Subcutaneous abdominal adipose tissue (tissue), 5 donors: ENCODE measurements around the gene GMEB2.

ENCODE experiments used
- H3K27ac ChIP-seq: one replicate; pipeline ENCODE4 v1.7.0; 2013; ENCODE audit warnings: low read depth, mild to moderate bottlenecking, inconsistent platforms, low read length, moderate library complexity
- H3K27me3 ChIP-seq, 5 donors: one replicate each; pipeline ENCODE4 v1.7.0; 2013; ENCODE audit warnings: low read length in 5 of 5, inconsistent platforms in 1 of 5; ENCODE audit not compliant: control insufficient read depth in 5 of 5, insufficient read depth in 4 of 5
- H3K36me3 ChIP-seq, 5 donors: one replicate each; pipeline ENCODE4 v1.7.0; 2013; ENCODE audit warnings: low read length in 5 of 5; ENCODE audit not compliant: control insufficient read depth in 5 of 5, insufficient read depth in 5 of 5
- H3K4me1 ChIP-seq, 5 donors: one replicate each; pipeline ENCODE4 v1.7.0; 2013; ENCODE audit warnings: low read length in 5 of 5, mild to moderate bottlenecking in 3 of 5, moderate library complexity in 1 of 5; ENCODE audit not compliant: control insufficient read depth in 5 of 5, insufficient read depth in 5 of 5
- H3K4me3 ChIP-seq, 5 donors: one replicate each; pipeline ENCODE4 v1.7.0; 2013; ENCODE audit warnings: low read length in 5 of 5, low read depth in 1 of 5
- H3K9ac ChIP-seq, 5 donors: one replicate each; pipeline ENCODE4 v1.7.0; 2013; ENCODE audit warnings: low read length in 5 of 5, mild to moderate bottlenecking in 4 of 5, moderate library complexity in 3 of 5
- H3K9me3 ChIP-seq, 5 donors: one replicate each; pipeline ENCODE4 v1.7.0; 2013; ENCODE audit warnings: low read length in 5 of 5; ENCODE audit not compliant: control insufficient read depth in 5 of 5
- donor health status: healthy.
- donor health status: healthy.
- donor health status: healthy.
- donor health status: healthy.
- donor health status: healthy.

The GMEB2 gene

DNA sequence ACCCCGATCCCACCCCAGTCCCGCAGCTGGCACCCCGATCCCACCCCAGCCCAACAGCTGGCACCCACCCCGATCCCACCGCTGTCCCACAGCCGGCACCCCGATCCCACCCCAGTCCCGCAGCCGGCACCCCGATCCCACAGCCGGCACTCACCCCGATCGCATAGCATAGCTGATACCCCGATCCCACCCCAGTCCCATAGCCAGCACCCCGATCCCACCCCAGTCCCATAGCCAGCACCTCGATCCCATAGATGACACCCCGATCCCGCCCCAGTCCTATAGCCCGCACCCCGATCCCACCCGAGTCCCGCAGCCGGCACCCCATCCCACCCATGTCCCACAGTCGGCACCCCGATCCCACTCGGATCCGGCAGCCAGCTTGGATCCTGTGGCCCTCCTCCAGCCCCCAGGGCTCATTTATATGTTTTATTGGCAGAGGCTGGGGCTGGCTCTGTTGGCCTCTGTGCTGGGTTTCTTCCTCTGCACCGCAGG lies 897 bp upstream of the GMEB2 start:
- peak overlapping the region; percentile 35 for H3K27ac ChIP-seq

DNA sequence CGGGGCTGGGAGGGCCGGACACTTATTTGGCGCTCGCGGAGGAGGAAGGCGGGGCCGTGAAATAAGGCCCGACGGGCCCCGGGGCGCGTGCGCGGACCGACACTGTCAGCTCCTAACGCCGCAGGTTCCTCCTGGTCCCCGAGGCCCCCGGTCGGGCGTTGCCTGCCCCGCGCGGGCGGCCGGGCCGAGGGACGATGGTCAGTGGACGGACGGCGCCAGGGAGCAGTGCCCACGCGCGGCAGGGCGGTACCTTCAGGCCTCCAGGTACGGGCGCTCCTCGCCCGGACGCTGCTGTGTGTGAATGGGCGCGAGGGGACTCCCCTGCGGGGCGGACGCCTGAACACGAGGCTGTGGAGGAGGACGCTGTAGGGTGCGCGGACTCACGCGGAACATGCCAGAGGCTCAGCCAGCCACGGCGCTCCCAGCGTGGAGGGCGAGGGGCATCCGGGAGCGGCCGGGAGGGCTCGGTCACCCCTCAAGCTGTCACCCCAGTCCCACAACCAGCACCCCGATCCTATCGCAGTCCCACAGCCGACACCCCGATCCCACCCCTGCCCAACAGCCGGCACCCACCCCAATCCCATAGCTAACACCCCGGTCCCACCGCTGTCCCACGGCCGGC lies 339 bp upstream of the GMEB2 start:
- H3K27me3 ChIP-seq: no peaks in the 10 kb centered on the region
- H3K4me3 ChIP-seq: peak overlapping the region in 4 of 5 donors; percentile 77 to 98 (median 86)
- H3K4me1 ChIP-seq: peaks cover 0 to 31% (median 24%) of the 10 kb centered on the region in 5 donors
- peak overlapping the region; percentile 82 for H3K27ac ChIP-seq
- H3K9ac ChIP-seq: peak overlapping the region in 4 of 5 donors; percentile 86 to 96 (median 90)
- no peaks in the 10 kb centered on the region for H3K9me3 ChIP-seq
- no peaks in the 10 kb centered on the region for H3K36me3 ChIP-seq

More for the DNA sequence above, 897 bp upstream of the GMEB2 start:
- Histone ChIP-seq H3K9ac (peak overlapping the region; percentile 68 to 96 (median 89)), H3K36me3 (no peaks in the 10 kb centered on the region), H3K4me1 (peaks cover 0 to 31% (median 24%) of the 10 kb centered on the region in 5 donors), H3K27me3 (no peaks in the 10 kb centered on the region), H3K9me3 (no peaks in the 10 kb centered on the region), H3K4me3 (peak overlapping the region; percentile 69 to 98 (median 81))

DNA sequence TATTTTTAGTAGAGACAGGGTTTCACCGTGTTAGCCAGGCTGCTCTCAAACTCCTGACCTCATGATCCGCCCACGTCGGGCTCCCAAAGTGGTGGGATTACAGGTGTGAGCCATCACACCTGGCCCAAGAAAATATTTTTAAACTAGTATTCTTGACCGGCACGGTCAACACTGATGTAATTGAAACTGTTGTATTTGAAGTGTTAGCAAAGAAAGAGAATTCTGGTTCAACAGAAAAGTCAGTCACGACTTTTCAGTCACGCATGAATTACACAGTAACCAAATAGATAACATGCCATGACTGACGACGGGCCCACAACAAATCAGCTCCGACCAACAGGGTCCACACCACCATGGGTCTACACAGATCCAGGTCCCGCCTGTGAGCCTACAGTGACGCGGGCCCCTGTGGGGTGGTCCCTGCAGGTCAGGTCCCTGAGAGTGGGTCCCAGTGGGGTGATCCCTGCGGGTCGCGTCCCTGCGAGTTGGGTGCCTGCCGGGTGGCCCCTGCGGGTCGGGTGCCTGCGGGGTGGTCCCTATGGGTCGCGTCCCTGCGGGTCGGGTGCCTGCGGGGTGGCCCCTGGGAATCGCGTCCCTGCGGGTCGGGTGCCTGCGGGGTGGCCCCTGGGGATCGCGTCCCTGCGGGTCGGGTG lies 1.0 kb downstream of the GMEB2 start:
- Histone ChIP-seq H3K36me3 (no peaks in the 10 kb centered on the region), H3K9me3 (no peaks in the 10 kb centered on the region), H3K4me1 (peaks cover 0 to 31% (median 24%) of the 10 kb centered on the region in 5 donors), H3K9ac (peak overlapping the region in 4 of 5 donors; percentile 70 to 88 (median 76)), H3K27ac (peak overlapping the region; percentile 84), H3K27me3 (no peaks in the 10 kb centered on the region), H3K4me3 (peak overlapping the region; percentile 39 to 84 (median 67))

DNA sequence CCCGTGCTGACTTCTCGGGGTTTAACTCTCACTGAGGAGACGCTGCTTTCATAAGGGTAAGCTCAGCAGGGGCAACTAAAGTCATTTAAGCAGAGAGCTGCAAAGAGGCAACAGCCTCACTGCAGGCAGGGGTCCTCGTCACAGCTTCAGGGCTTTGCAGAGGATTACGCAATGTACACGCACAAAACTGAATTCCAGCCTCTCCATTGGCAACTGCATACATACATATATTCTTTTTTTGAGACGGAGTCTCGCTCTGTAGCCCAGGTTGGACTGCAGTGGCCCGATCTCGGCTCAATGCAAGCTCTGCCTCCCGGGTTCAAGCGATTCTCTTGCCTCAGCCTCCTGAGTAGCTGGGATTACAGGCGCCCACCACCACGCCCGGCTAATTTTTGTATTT lies 2.4 kb downstream of the GMEB2 start:
- Histone ChIP-seq H3K4me1 (peaks cover 0 to 31% (median 24%) of the 10 kb centered on the region in 5 donors), H3K27me3 (no peaks in the 10 kb centered on the region), H3K27ac (no peak overlapping the region)

DNA sequence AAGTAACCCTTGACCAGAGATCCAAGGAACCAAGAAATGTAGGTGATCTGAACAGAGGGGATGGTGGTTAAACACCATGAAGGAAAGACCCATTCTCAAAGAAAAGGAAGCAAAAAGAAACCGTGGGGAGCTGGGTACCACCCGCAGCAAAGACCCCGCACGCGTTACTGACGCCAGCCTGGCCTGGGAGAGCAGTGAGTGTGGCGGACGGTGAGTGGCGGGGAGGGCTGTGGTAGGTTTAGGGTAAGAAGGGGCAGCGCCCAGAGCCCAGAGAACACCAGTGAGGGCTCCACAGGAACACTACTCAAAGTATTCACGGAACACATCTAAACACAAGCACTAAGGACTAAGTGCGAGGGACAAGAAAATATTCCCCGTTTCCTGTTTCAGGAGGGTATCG lies 4.2 kb downstream of the GMEB2 start:
- no peak overlapping the region for H3K9ac ChIP-seq

More for the DNA sequence above, 2.4 kb downstream of the GMEB2 start:
- peaks cover 0 to 2% (median 0%) of the 10 kb centered on the region in 5 donors for H3K36me3 ChIP-seq
- H3K9me3 ChIP-seq: no peaks in the 10 kb centered on the region
- no peak overlapping the region for H3K4me3 ChIP-seq
- no peak overlapping the region for H3K9ac ChIP-seq

DNA sequence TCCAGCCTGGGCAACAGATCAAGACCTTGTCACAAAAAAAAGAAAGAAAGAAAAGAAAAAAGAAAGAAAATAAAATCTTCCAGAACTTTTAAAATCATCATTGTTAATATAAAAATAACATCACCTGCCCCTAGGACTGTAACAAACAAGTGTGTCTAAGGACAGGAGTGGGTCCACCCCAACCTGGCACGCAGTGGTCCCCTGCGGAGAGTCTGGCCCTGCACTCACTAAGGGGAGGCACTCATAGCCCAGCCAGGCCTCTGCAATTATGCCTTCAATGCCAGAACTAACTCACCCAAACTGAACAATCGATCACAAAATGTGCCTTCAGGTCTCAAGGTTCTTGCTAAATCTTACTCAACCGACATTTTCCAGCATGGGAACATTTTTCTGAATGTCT lies 4.8 kb downstream of the GMEB2 start:
- Histone ChIP-seq H3K9ac (no peak overlapping the region), H3K4me1 (peaks cover 0 to 13% (median 6%) of the 10 kb centered on the region in 5 donors), H3K9me3 (no peaks in the 10 kb centered on the region), H3K36me3 (peaks cover 0 to 26% (median 22%) of the 10 kb centered on the region in 5 donors), H3K4me3 (no peak overlapping the region), H3K27ac (no peak overlapping the region), H3K27me3 (no peaks in the 10 kb centered on the region)

More for the DNA sequence above, 4.2 kb downstream of the GMEB2 start:
- Histone ChIP-seq H3K27ac (no peak overlapping the region), H3K9me3 (no peaks in the 10 kb centered on the region), H3K4me1 (peaks cover 0 to 17% (median 11%) of the 10 kb centered on the region in 5 donors), H3K36me3 (peaks cover 0 to 20% (median 16%) of the 10 kb centered on the region in 5 donors), H3K4me3 (no peak overlapping the region), H3K27me3 (no peaks in the 10 kb centered on the region)

DNA sequence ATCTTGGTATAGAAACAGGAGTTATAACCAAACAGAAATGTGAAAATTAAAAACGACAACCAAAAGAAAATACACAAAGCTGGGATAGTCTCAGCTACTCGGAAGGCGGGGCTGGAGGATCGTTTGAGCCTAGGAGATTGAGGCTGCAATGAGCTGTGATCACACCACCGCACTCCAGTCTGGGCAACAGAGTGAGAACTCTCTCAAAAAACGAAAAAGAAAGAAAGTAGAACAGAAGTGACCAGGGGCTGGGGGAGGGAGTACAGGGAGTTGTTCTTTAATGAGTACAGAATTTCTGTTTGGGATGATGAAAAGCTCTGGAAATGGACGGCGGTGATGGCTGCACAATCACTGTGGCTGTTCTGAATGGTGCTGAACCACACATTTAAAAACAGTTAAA lies 5.9 kb downstream of the GMEB2 start:
- no peaks in the 10 kb centered on the region for H3K9me3 ChIP-seq
- no peak overlapping the region for H3K27ac ChIP-seq
- peaks cover 0 to 34% (median 31%) of the 10 kb centered on the region in 5 donors for H3K36me3 ChIP-seq
- H3K9ac ChIP-seq: no peak overlapping the region
- H3K27me3 ChIP-seq: no peaks in the 10 kb centered on the region
- peaks cover 0 to 8% (median 4%) of the 10 kb centered on the region in 5 donors for H3K4me1 ChIP-seq
- H3K4me3 ChIP-seq: no peak overlapping the region

DNA sequence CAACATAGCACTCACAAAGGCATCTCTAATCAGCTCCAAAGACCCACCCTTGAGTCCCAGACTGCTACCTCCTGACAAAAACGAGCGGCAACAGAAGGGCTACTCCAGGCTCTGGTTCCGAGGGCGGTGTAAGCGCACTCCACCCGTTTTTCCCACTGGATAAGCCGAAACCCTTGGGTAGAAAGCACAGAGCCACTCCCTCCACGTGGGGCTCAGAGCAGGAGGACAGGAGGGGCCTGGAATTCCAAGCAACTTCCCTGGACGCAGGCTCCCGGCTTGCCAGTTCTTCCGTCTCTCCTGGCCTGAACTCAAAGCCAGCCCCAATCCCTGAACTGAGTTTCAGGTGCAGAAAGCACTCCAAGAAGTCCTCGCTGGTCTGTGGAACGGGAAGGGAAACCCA lies 7.4 kb downstream of the GMEB2 start:
- no peaks in the 10 kb centered on the region for H3K9me3 ChIP-seq
- H3K4me3 ChIP-seq: no peak overlapping the region
- H3K27me3 ChIP-seq: no peaks in the 10 kb centered on the region
- H3K36me3 ChIP-seq: peaks cover 0 to 41% (median 38%) of the 10 kb centered on the region in 5 donors
- no peaks in the 10 kb centered on the region for H3K4me1 ChIP-seq
- no peak overlapping the region for H3K27ac ChIP-seq
- no peak overlapping the region for H3K9ac ChIP-seq

DNA sequence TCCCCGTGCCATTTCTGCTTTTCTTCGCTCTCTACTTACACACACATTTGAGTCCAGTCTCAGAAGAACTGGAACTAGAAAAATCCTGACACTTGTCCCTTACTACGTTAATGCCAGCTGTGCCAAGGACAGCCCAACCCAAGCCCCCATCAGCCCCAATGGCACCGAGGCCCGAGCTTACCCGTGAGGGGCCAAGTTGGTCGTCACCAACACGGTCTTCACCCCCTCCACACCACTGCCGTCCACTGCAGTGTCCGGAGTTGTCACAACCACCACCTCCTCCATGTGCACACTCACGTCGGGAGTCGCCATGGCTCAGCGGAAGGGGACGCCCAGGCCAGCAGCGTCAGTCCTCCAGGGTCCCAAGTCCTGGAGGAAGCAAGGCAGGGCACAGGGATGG lies 7.8 kb downstream of the GMEB2 start:
- Histone ChIP-seq H3K27ac (no peak overlapping the region), H3K9me3 (no peaks in the 10 kb centered on the region), H3K36me3 (peaks cover 0 to 41% (median 38%) of the 10 kb centered on the region in 5 donors), H3K27me3 (no peaks in the 10 kb centered on the region), H3K4me1 (no peaks in the 10 kb centered on the region), H3K4me3 (no peak overlapping the region), H3K9ac (no peak overlapping the region)
